HEK293T (cell line): Measurements from ENCODE around the gene DCAF11.

Source experiments
- CTCF ChIA-PET: fragments of 350-600 bp; formaldehyde crosslinking; extraction: SDS; loops from one replicate; lab custom pipeline; 2021; ENCODE audit warnings: antibody characterized with exemption, inconsistent platforms; lab: Yijun Ruan, JAX
- POLR2A ChIA-PET: fragments of 350-600 bp; formaldehyde crosslinking; extraction: SDS; loops from one replicate; lab custom pipeline; 2020; ENCODE audit warnings: antibody characterized with exemption, inconsistent platforms; lab: Yijun Ruan, JAX
- DNase-seq: peaks from one replicate; pipeline ENCODE4 v3.0.0; 2012; ENCODE audit warnings: mixed read lengths; ENCODE audit errors: extremely low spot score
- ARNT ChIP-seq: fragments of 450-650 bp; IDR thresholded peaks from 2 replicates; pipeline ENCODE4 v1.6.1; 2017; ENCODE audit warnings: mild to moderate bottlenecking
- BHLHE40 ChIP-seq: fragments of 450-650 bp; IDR thresholded peaks from 2 replicates; pipeline ENCODE4 v1.6.1; 2016; ENCODE audit warnings: mild to moderate bottlenecking, moderate library complexity, borderline replicate concordance
- CTBP1 ChIP-seq: fragments of 450-650 bp; IDR thresholded peaks from 2 replicates; pipeline ENCODE4 v1.6.1; 2016; ENCODE audit warnings: borderline replicate concordance
- ELF4 ChIP-seq: fragments of 450-650 bp; IDR thresholded peaks from 2 replicates; pipeline ENCODE4 v1.6.1; 2017; ENCODE audit warnings: antibody characterized with exemption
- FOXA1 ChIP-seq: fragments of 450-650 bp; IDR thresholded peaks from 2 replicates; pipeline ENCODE4 v1.6.1; 2016; ENCODE audit warnings: mild to moderate bottlenecking
- FOXK2 ChIP-seq: fragments of 450-650 bp; IDR thresholded peaks from 2 replicates; pipeline ENCODE4 v1.6.1; 2016; ENCODE audit warnings: mild to moderate bottlenecking
- FOXM1 ChIP-seq: fragments of 450-650 bp; IDR thresholded peaks from 2 replicates; pipeline ENCODE4 v1.6.1; 2017; ENCODE audit warnings: mild to moderate bottlenecking, borderline replicate concordance
- HDGF ChIP-seq: fragments of 450-650 bp; IDR thresholded peaks from 2 replicates; pipeline ENCODE4 v1.6.1; 2017; ENCODE audit warnings: antibody characterized with exemption, borderline replicate concordance
- L3MBTL2 ChIP-seq: fragments of 450-650 bp; conservative IDR thresholded peaks from 2 replicates; pipeline ENCODE4 v1.6.1; 2016; ENCODE audit warnings: mild to moderate bottlenecking
- LEF1 ChIP-seq: fragments of 450-650 bp; IDR thresholded peaks from 2 replicates; pipeline ENCODE4 v1.6.1; 2017; ENCODE audit warnings: mild to moderate bottlenecking, borderline replicate concordance
- NFRKB ChIP-seq: fragments of 450-650 bp; IDR thresholded peaks from 2 replicates; pipeline ENCODE4 v1.6.1; 2016; ENCODE audit warnings: mild to moderate bottlenecking, moderate library complexity
- SP1 ChIP-seq: fragments of 450-650 bp; IDR thresholded peaks from 2 replicates; pipeline ENCODE4 v1.6.1; 2017
- SUZ12 ChIP-seq: fragments of 450-650 bp; IDR thresholded peaks from 2 replicates; pipeline ENCODE4 v1.6.1; 2016; ENCODE audit warnings: mild to moderate bottlenecking
- TARDBP ChIP-seq: fragments of 450-650 bp; IDR thresholded peaks from 2 replicates; pipeline ENCODE4 v1.6.1; 2016
- ZNF384 ChIP-seq: fragments of 450-650 bp; IDR thresholded peaks from 2 replicates; pipeline ENCODE4 v1.6.1; 2016
- TF ChIP-seq, protein P1 (sequence below): fragments of 450-650 bp; IDR thresholded peaks from 2 replicates; pipeline ENCODE4 v1.6.1; 2016

The DCAF11 gene

DNA sequence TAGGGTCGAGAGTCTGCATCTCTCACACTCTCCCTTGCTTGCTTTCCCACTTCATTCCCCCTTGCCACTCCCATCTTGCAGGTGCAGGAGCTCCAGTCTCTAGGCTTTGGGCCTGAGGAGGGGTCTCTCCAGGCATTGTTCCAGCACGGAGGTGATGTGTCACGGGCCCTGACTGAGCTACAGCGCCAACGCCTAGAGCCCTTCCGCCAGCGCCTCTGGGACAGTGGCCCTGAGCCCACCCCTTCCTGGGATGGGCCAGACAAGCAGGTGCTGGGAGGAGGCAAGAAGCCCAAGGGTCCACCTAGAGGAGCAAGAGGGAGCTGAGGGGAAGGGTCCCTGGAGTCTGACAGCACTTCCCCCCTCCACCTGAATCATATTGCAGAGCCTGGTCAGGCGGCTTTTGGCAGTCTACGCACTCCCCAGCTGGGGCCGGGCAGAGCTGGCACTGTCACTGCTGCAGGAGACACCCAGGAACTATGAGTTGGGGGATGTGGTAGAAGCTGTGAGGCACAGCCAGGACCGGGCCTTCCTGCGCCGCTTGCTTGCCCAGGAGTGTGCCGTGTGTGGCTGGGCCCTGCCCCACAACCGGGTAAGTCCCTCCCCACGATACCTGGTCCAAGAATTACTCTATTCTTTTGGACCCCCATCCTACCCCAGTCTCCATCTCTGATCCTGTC is 37.0 kb downstream of the DCAF11 start:
- ChIA-PET POLR2A (interaction anchor here (1.3 to 2.9 kb wide), 3 partner anchors 9 to 16 kb away, joined by 6 to 13 read pairs (median 8); partner anchors contain the start of genes EMC9, IRF9 and PSME1), CTCF (interaction anchor here (3.9 kb wide), 1 partner anchor 9 kb away, joined by 24 read pairs; the partner anchor contains the start of gene IRF9)
- TF ChIP-seq FOXK2 (no peak), LEF1 (no peak), CTBP1 (no peak), ZNF384 (no peak), L3MBTL2 (no peak), SUZ12 (no peak), ARNT (no peak), TARDBP (no peak), FOXA1 (no peak), BHLHE40 (no peak), SP1 (no peak), FOXM1 (no peak)
- TF ChIP-seq, protein P1, sequence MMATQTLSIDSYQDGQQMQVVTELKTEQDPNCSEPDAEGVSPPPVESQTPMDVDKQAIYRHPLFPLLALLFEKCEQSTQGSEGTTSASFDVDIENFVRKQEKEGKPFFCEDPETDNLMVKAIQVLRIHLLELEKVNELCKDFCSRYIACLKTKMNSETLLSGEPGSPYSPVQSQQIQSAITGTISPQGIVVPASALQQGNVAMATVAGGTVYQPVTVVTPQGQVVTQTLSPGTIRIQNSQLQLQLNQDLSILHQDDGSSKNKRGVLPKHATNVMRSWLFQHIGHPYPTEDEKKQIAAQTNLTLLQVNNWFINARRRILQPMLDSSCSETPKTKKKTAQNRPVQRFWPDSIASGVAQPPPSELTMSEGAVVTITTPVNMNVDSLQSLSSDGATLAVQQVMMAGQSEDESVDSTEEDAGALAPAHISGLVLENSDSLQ = no peak
- DNase-seq = no peak

- DNase-seq = no peak
- ChIA-PET POLR2A (interaction anchor here (0.8 to 2.0 kb wide), 4 partner anchors 8 to 40 kb away, joined by 4 to 9 read pairs (median 6); partner anchors contain the start of genes DCAF11, EMC9, NRL and PSME2), CTCF (interaction anchor here (1.0 kb wide), 1 partner anchor 97 kb away, joined by 3 read pairs; no protein-coding TSS in a partner anchor)
- TF ChIP-seq L3MBTL2 (no peak), NFRKB (no peak), SP1 (no peak)
Measured at GRCh38 chr14:24155100-24155499, 40.5 kb downstream of the DCAF11 start.

DNA sequence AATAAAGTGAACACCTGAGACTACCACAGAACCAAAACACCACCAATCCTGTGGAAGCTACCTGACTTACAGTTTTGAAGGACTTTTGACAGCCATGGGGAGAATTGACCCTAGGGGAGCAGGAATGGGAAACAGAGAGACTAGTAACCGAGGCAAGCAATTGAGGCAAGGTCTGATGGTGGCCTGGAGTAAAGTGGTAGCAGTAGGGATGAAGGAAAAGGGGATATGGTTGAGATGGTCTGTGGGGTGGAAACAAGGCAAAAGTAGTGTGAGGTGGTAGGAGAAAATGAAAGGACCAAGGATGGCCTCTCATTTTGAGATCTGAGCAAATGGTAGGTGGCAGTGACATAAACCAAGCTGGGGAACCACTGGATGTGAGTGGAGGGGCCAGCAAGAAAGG is 42.3 kb downstream of the DCAF11 start:
- TF ChIP-seq ARNT (no peak), BHLHE40 (no peak), CTBP1 (no peak), LEF1 (no peak), HDGF (no peak)
- CTCF ChIA-PET = no interaction called here
- DNase-seq = no peak
- POLR2A ChIA-PET = interaction anchor here (0.8 to 1.7 kb wide), 2 partner anchors 10 to 15 kb away, joined by 3 to 7 read pairs; partner anchors contain the start of genes EMC9 and PSME2

- POLR2A ChIA-PET = interaction anchor here (0.8 to 1.7 kb wide), 2 partner anchors 11 to 16 kb away, joined by 3 to 7 read pairs; partner anchors contain the start of genes EMC9 and PSME2
- TF ChIP-seq FOXM1 = no peak
- TF ChIP-seq ZNF384 = no peak
- no peak for TF ChIP-seq ARNT
- TF ChIP-seq ELF4 = no peak
- no peak for TF ChIP-seq FOXK2
- TF ChIP-seq LEF1 = no peak
- TF ChIP-seq L3MBTL2 = no peak
- DNase-seq = no peak
- CTCF ChIA-PET = no interaction called here
Measured at GRCh38 chr14:24157331-24157730, 42.8 kb downstream of the DCAF11 start.

GRCh38 chr14:24159777-24160498 is 45.4 kb downstream of the DCAF11 start:
- TF ChIP-seq ARNT (no peak), ZNF384 (no peak), BHLHE40 (no peak), FOXA1 (no peak), ELF4 (no peak), FOXK2 (no peak), SP1 (no peak), SUZ12 (no peak), NFRKB (no peak), CTBP1 (no peak), LEF1 (no peak), TARDBP (no peak), HDGF (no peak), L3MBTL2 (no peak), FOXM1 (no peak)
- TF ChIP-seq, protein P1 = no peak
- CTCF ChIA-PET = interaction anchor here (0.9 to 2.3 kb wide), 10 partner anchors 10 to 147 kb away, joined by 3 to 24 read pairs (median 6); partner anchors contain the start of genes PSME1, PSME2, RNF31 and TM9SF1
- POLR2A ChIA-PET = interaction anchor here (0.5 to 2.9 kb wide), 12 partner anchors 9 to 853 kb away, joined by 3 to 26 read pairs (median 7); partner anchors contain the start of genes BCL2L2, CHMP4A, EMC9 and IPO4
- no peak for DNase-seq

- no peak for DNase-seq
- CTCF ChIA-PET = interaction anchor here (0.6 to 2.3 kb wide), 15 partner anchors 10 to 148 kb away, joined by 3 to 24 read pairs (median 4); partner anchors contain the start of genes EMC9, IPO4, PSME1 and PSME2
- TF ChIP-seq ARNT (no peak), SP1 (no peak), CTBP1 (no peak), FOXK2 (no peak), FOXM1 (no peak), L3MBTL2 (no peak), TARDBP (no peak), NFRKB (no peak), ELF4 (no peak), LEF1 (no peak), BHLHE40 (no peak), FOXA1 (no peak), ZNF384 (no peak), HDGF (no peak), SUZ12 (no peak)
- TF ChIP-seq, protein P1 = no peak
- POLR2A ChIA-PET = interaction anchor here (0.5 to 2.9 kb wide), 17 partner anchors 10 to 854 kb away, joined by 3 to 26 read pairs (median 7); partner anchors contain the start of genes BCL2L2, CHMP4A, DCAF11 and EMC9
Measured at GRCh38 chr14:24160499-24160849, 45.9 kb downstream of the DCAF11 start.
